K562 (cell line): Measurements from ENCODE around the gene TNFAIP1. TPM values are rescaled to one million over a fixed set of nuclear protein-coding genes. Genes with fewer than 3 reads are reported as not detected.

Source experiments
- ATAC-seq: fragments of 200-7000 bp; cut with Tn5 transposase; 3 replicates; pipeline ENCODE4 v1.9.1; 2020; ENCODE audit warnings: moderate library complexity
- BruUV-seq: library from RNA; stranded (reverse); fragments of 400-500 nt; replicated peaks from 2 replicates; lab custom pipeline; 2021; lab: Mats Ljungman, UMichigan
- CTCF ChIA-PET: fragments of 300-600 bp; formaldehyde crosslinking; extraction: SDS; loops from one replicate; lab custom pipeline; 2021; ENCODE audit warnings: low intra/inter-chr PET ratio; lab: Yijun Ruan, JAX
- POLR2A ChIA-PET: fragments of 300-600, 350-650 bp; sonication (Branson Sonifier 250); formaldehyde crosslinking; extraction: SDS; loops from one replicate; lab custom pipeline; 2021; ENCODE audit warnings: antibody characterized with exemption, inconsistent platforms; lab: Yijun Ruan, JAX
- DNase-seq, 4 experiments: peaks; one replicate each; pipeline versions ENCODE4 v3.0.0 to v3.0.0-alpha.2; 2011 to 2018; ENCODE audit warnings: low spot score in 3 of 4, mixed read lengths in 3 of 4; ENCODE audit errors: extremely low read depth in 1 of 4
- FAIRE-seq: peaks from 2 replicates; lab custom pipeline; 2011; peaks lifted over from hg19 to GRCh38; lab: Jason Lieb, UNC
- H2AFZ ChIP-seq: 2 replicates; pipeline ENCODE4 v1.6.0; 2011; ENCODE audit warnings: low read depth, low read length, control low read depth, inconsistent platforms
- H3K27ac ChIP-seq: fragments of 200-600 bp; 3 replicates; pipeline ENCODE4 v1.8.0; 2011; ENCODE audit warnings: low read depth, mild to moderate bottlenecking, control low read depth, inconsistent platforms, low read length, moderate library complexity, mixed read lengths; ENCODE audit errors: extremely low read depth
- H3K27me3 ChIP-seq, 2 experiments: fragments of 300-600 bp in 1 of 2; 2 replicates in 1 of 2; 3 replicates in 1 of 2; pipeline versions ENCODE4 v1.6.0 to v1.8.0; 2011; ENCODE audit warnings: inconsistent platforms in 2 of 2, low read length in 2 of 2, mild to moderate bottlenecking in 1 of 2, mixed read lengths in 1 of 2, moderate library complexity in 1 of 2; ENCODE audit not compliant: control insufficient read depth in 2 of 2, insufficient read depth in 2 of 2
- H3K36me3 ChIP-seq: fragments of 300-600 bp; 3 replicates; pipeline ENCODE4 v1.8.0; 2011; ENCODE audit warnings: mild to moderate bottlenecking, low read length, inconsistent platforms; ENCODE audit not compliant: control insufficient read depth, insufficient read depth
- H3K4me1 ChIP-seq, 2 experiments: fragments of 200-600 bp in 1 of 2; replicated peaks in 1 of 2; 2 replicates in 1 of 2; 3 replicates in 1 of 2; pipeline versions ENCODE4 v1.5.1 to v1.8.0; 2011; ENCODE audit warnings: inconsistent platforms in 2 of 2, low read length in 2 of 2, mild to moderate bottlenecking in 1 of 2, mixed read lengths in 1 of 2, moderate library complexity in 1 of 2; ENCODE audit not compliant: control insufficient read depth in 2 of 2, insufficient read depth in 2 of 2
- H3K4me2 ChIP-seq: 2 replicates; pipeline ENCODE4 v1.6.1; 2011; ENCODE audit warnings: low read length, control low read depth, inconsistent platforms, mixed read lengths; ENCODE audit not compliant: insufficient read depth
- H3K4me3 ChIP-seq: fragments of 200-600 bp; sonication (generic), shearing (Covaris generic); 2 replicates; pipeline ENCODE4 v1.5.1; 2016; ENCODE audit warnings: control low read depth, inconsistent platforms
- H3K79me2 ChIP-seq: fragments of 200-600 bp; 3 replicates; pipeline ENCODE4 v1.8.0; 2011; ENCODE audit warnings: low read length, inconsistent platforms; ENCODE audit not compliant: control insufficient read depth, insufficient read depth
- H3K9ac ChIP-seq, 2 experiments: 2 replicates each; pipeline versions ENCODE4 v1.6.0 to v1.6.1; 2011; ENCODE audit warnings: low read depth in 2 of 2, low read length in 2 of 2, control low read depth in 1 of 2, inconsistent platforms in 1 of 2, mild to moderate bottlenecking in 1 of 2, mixed read lengths in 1 of 2; ENCODE audit not compliant: insufficient read depth in 1 of 2
- H3K9me1 ChIP-seq: one replicate; pipeline ENCODE4 v1.6.0; 2011; ENCODE audit warnings: inconsistent platforms, mild to moderate bottlenecking, low read length, moderate library complexity; ENCODE audit not compliant: control insufficient read depth, insufficient read depth
- H3K9me3 ChIP-seq: replicated peaks from 2 replicates; pipeline ENCODE4 v1.5.1; 2011; ENCODE audit warnings: low read depth, low read length, inconsistent platforms; ENCODE audit not compliant: control insufficient read depth, insufficient read depth
- H4K20me1 ChIP-seq: replicated peaks from 2 replicates; pipeline ENCODE4 v1.6.1; 2011; ENCODE audit warnings: low read length, inconsistent platforms, mixed read lengths; ENCODE audit not compliant: control insufficient read depth, insufficient read depth
- DDX20 ChIP-seq: fragments of 450-650 bp; IDR thresholded peaks from 2 replicates; pipeline ENCODE4 v1.6.1; 2016; ENCODE audit warnings: missing genetic modification characterization, low read depth, mild to moderate bottlenecking, missing compliant biosample characterization, moderate library complexity
- EZH2 ChIP-seq: IDR thresholded peaks from 2 replicates; pipeline ENCODE4 v1.6.1; 2012; ENCODE audit warnings: low read depth, mild to moderate bottlenecking, inconsistent platforms, low read length, borderline replicate concordance
- RBM22 ChIP-seq: fragments of 200-400 bp; formaldehyde crosslinking; IDR thresholded peaks from 2 replicates; pipeline ENCODE4 v1.6.1; 2018; ENCODE audit warnings: low read length, low read depth; ENCODE audit not compliant: poor library complexity, severe bottlenecking
- SRSF9 ChIP-seq: fragments of 200-400 bp; formaldehyde crosslinking; IDR thresholded peaks from 2 replicates; pipeline ENCODE4 v1.6.1; 2017; ENCODE audit warnings: low read depth, low read length, borderline replicate concordance
- WHSC1 ChIP-seq: IDR thresholded peaks from one replicate; pipeline ENCODE4 v1.6.1; 2012; ENCODE audit warnings: low read length, control low read depth, inconsistent platforms
- ZNF274 ChIP-seq: IDR thresholded peaks from 2 replicates; pipeline ENCODE4 v1.6.1; 2011; ENCODE audit warnings: low read depth, mild to moderate bottlenecking, low read length, moderate library complexity, borderline replicate concordance
- ZNF561 ChIP-seq: fragments of 450-650 bp; formaldehyde crosslinking; conservative IDR thresholded peaks from 2 replicates; pipeline ENCODE4 v1.4.0; 2020; ENCODE audit warnings: mild to moderate bottlenecking, moderate library complexity
- ZNF695 ChIP-seq: fragments of 450-650 bp; formaldehyde crosslinking; IDR thresholded peaks from 2 replicates; pipeline ENCODE4 v1.4.0; 2020; ENCODE audit warnings: mild to moderate bottlenecking, moderate library complexity
- WGBS: fragments of 100-300 bp; shearing (Covaris generic); methylation state at CpG from one replicate; pipeline ENCODE4 v1.1.6; 2016; ENCODE audit warnings: low coverage, mixed read lengths; ENCODE audit not compliant: insufficient coverage; ENCODE audit errors: missing lambda C conversion rate; 5-methylcytosine and 5-hydroxymethylcytosine counted together
- in situ Hi-C: fragments of 300-500 bp; cut with MboI; formaldehyde crosslinking; loops from 4 replicates; pipeline ENCODE4 v1.15.0; 2018; ENCODE audit warnings: inconsistent platforms, mixed read lengths
- intact Hi-C: fragments of 100-400 bp; cut with micrococcal nuclease; formaldehyde crosslinking; loops from 2 replicates; pipeline ENCODE4 v1.14.2; 2022
- polyA plus RNA-seq, 8 experiments: library from polyadenylated mRNA; depleted of rRNA in 4 of 8; stranded (reverse) in 5 of 8; unstranded in 3 of 8; fragments of >200 nt; fragmentation: Nextera tagmentation in 2 of 8; fragmentation: Illumina TruSeq in 1 of 8; extraction: Ambion mirVana in 2 of 8; extraction: Trizol in 1 of 8; gene quantifications; 2 replicates each; pipeline versions ENCODE4 v1.2.1 to v1.2.3, GENCODE V29; 2011 to 2014; ENCODE audit warnings: inconsistent platforms in 1 of 8, missing spikeins in 1 of 8
- total RNA-seq, 7 experiments: library from RNA; depleted of rRNA in 6 of 7; stranded (reverse); fragments of >200 nt in 6 of 7; fragmentation: Illumina TruSeq in 2 of 7; extraction: Trizol in 2 of 7; gene quantifications; 2 replicates each; pipeline versions ENCODE4 v1.2.1 to v1.2.3, GENCODE V29; 2011 to 2021; ENCODE audit warnings: low replicate concordance in 1 of 7
- TF ChIP-seq, protein P1 (sequence below): fragments of 250-450 bp; sonication (Bioruptor Pico); IDR thresholded peaks from 2 replicates; pipeline ENCODE4 v1.5.0; 2021; ENCODE audit warnings: mild to moderate bottlenecking, borderline replicate concordance
- TF ChIP-seq, protein P2 (sequence below): fragments of 450-650 bp; IDR thresholded peaks from 2 replicates; pipeline ENCODE4 v1.6.1; 2018; ENCODE audit warnings: mild to moderate bottlenecking, low read depth; ENCODE audit not compliant: partially characterized antibody
- TF ChIP-seq, protein P3 (sequence below), 2 experiments: fragments of 200-800 bp in 1 of 2; sonication (Bioruptor generic) in 1 of 2; sonication (generic) in 1 of 2; formaldehyde crosslinking in 1 of 2; IDR thresholded peaks in 1 of 2; conservative IDR thresholded peaks in 1 of 2; 2 replicates each; pipeline versions ENCODE4 v1.5.0 to v1.6.1; 2016 to 2020; ENCODE audit warnings: missing compliant biosample characterization in 1 of 2, missing genetic modification characterization in 1 of 2, missing genetic modification reagents in 1 of 2
- TF ChIP-seq, protein P4 (sequence below): fragments of 200-800 bp; sonication (Bioruptor generic); IDR thresholded peaks from 2 replicates; pipeline ENCODE4 v1.6.1; 2017; ENCODE audit warnings: missing genetic modification characterization, missing compliant biosample characterization
- TF ChIP-seq, protein P5 (sequence below), 3 experiments: fragments of 200-800 bp in 1 of 3; sonication (Bioruptor generic) in 1 of 3; sonication (generic) in 1 of 3; formaldehyde crosslinking in 1 of 3; IDR thresholded peaks; 2 replicates each; pipeline versions ENCODE4 v1.6.1 to v1.8.0; 2016 to 2022; ENCODE audit warnings: mild to moderate bottlenecking in 2 of 3, missing compliant biosample characterization in 2 of 3, missing genetic modification characterization in 2 of 3, missing genetic modification reagents in 1 of 3

Gene TNFAIP1
- total and polyA plus RNA-seq, 9 of the 15 experiments (the other 6 are each of a cell fraction or from before 2014, with no cell fraction given): 2.1 to 20.1 (median 8.2) TPM

DNA sequence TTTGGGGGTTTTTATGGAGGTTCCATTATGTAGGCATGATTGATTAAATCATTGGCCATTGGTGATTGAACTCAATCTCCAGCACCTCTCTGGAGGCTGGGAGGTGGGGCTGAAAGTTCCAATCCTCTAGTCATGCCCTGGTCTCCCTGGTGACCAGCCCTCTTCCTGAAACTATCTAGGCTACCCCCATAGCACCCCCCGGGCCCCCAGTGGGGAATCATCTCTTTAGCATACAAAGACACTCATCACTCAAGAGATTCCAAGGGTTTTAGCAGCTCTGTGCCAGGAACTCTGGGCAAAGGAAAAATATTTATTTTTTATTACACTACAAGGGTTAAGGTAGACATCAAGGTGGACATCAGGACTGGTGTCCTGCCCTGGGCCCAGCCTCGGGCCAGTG is 59.9 kb downstream of the TNFAIP1 start:
- no peaks in the 10 kb centered on the region for H3K9me3 ChIP-seq
- POLR2A ChIA-PET: interaction anchor here (0.6 to 1.9 kb wide), 7 partner anchors 9 to 724 kb away, joined by 3 to 8 read pairs (median 4); no protein-coding TSS in a partner anchor
- TF ChIP-seq, protein P1, sequence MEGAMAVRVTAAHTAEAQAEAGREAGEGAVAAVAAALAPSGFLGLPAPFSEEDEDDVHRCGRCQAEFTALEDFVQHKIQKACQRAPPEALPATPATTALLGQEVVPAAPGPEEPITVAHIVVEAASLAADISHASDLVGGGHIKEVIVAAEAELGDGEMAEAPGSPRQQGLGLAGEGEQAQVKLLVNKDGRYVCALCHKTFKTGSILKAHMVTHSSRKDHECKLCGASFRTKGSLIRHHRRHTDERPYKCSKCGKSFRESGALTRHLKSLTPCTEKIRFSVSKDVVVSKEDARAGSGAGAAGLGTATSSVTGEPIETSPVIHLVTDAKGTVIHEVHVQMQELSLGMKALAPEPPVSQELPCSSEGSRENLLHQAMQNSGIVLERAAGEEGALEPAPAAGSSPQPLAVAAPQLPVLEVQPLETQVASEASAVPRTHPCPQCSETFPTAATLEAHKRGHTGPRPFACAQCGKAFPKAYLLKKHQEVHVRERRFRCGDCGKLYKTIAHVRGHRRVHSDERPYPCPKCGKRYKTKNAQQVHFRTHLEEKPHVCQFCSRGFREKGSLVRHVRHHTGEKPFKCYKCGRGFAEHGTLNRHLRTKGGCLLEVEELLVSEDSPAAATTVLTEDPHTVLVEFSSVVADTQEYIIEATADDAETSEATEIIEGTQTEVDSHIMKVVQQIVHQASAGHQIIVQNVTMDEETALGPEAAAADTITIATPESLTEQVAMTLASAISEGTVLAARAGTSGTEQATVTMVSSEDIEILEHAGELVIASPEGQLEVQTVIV (CRISPR knock-in tag): no peak
- no peak for TF ChIP-seq RBM22
- TF ChIP-seq WHSC1: no peak
- TF ChIP-seq, protein P2, sequence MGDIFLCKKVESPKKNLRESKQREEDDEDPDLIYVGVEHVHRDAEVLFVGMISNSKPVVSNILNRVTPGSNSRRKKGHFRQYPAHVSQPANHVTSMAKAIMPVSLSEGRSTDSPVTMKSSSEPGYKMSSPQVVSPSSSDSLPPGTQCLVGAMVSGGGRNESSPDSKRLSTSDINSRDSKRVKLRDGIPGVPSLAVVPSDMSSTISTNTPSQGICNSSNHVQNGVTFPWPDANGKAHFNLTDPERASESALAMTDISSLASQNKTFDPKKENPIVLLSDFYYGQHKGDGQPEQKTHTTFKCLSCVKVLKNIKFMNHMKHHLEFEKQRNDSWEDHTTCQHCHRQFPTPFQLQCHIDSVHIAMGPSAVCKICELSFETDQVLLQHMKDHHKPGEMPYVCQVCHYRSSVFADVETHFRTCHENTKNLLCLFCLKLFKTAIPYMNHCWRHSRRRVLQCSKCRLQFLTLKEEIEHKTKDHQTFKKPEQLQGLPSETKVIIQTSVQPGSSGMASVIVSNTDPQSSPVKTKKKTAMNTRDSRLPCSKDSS: no peak
- no peak for TF ChIP-seq ZNF274
- no peak for TF ChIP-seq EZH2
- no peak for TF ChIP-seq SRSF9
- no peak for TF ChIP-seq ZNF561 (CRISPR knock-in tag)
- TF ChIP-seq ZNF695 (CRISPR knock-in tag): no peak
- TF ChIP-seq, protein P3, sequence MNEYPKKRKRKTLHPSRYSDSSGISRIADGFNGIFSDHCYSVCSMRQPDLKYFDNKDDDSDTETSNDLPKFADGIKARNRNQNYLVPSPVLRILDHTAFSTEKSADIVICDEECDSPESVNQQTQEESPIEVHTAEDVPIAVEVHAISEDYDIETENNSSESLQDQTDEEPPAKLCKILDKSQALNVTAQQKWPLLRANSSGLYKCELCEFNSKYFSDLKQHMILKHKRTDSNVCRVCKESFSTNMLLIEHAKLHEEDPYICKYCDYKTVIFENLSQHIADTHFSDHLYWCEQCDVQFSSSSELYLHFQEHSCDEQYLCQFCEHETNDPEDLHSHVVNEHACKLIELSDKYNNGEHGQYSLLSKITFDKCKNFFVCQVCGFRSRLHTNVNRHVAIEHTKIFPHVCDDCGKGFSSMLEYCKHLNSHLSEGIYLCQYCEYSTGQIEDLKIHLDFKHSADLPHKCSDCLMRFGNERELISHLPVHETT (CRISPR knock-in tag; conservative IDR thresholded peaks at IDR 0.05 in 1 of 2, IDR thresholded peaks at IDR 0.05 in 1 of 2): no peak
- TF ChIP-seq, protein P4, sequence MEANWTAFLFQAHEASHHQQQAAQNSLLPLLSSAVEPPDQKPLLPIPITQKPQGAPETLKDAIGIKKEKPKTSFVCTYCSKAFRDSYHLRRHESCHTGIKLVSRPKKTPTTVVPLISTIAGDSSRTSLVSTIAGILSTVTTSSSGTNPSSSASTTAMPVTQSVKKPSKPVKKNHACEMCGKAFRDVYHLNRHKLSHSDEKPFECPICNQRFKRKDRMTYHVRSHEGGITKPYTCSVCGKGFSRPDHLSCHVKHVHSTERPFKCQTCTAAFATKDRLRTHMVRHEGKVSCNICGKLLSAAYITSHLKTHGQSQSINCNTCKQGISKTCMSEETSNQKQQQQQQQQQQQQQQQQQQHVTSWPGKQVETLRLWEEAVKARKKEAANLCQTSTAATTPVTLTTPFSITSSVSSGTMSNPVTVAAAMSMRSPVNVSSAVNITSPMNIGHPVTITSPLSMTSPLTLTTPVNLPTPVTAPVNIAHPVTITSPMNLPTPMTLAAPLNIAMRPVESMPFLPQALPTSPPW (CRISPR knock-in tag): no peak
- TF ChIP-seq, protein P5, sequence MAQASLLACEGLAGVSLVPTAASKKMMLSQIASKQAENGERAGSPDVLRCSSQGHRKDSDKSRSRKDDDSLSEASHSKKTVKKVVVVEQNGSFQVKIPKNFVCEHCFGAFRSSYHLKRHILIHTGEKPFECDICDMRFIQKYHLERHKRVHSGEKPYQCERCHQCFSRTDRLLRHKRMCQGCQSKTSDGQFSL (CRISPR knock-in tag; IDR thresholded peaks at IDR 0.05): no peak
- TF ChIP-seq, protein P5 (tag; IDR thresholded peaks at IDR 0.05): no peak
- no peak for TF ChIP-seq DDX20 (tag)

More for the DNA sequence above, 59.9 kb downstream of the TNFAIP1 start:
- H3K27ac ChIP-seq: no peak overlapping the region
- no peak overlapping the region for H3K9ac ChIP-seq
- no peaks in the 10 kb centered on the region for H3K36me3 ChIP-seq
- in situ Hi-C loops (no loop called here), intact Hi-C loops (no loop called here)
- 0% methylated on average over 2 of the region's 2 CpGs for WGBS
- CTCF ChIA-PET: no interaction called here
- no peak overlapping the region for H2AFZ ChIP-seq
- H3K4me1 ChIP-seq: peaks cover 6 to 8% of the 10 kb centered on the region in 2 experiments; a peak in 4 of 5 replicates
- no TSS peak for BruUV-seq
- no peak for FAIRE-seq
- no peaks in the 10 kb centered on the region for H3K9me1 ChIP-seq
- no peak overlapping the region for H3K4me2 ChIP-seq
- H4K20me1 ChIP-seq: 0 out of 2 replicates have a peak, but pooled peaks cover 8% of the 10 kb centered on the region
- H3K4me3 ChIP-seq: no peak overlapping the region
- no peaks in the 10 kb centered on the region for H3K79me2 ChIP-seq
- no peak for DNase-seq
- H3K27me3 ChIP-seq: no peaks in the 10 kb centered on the region
- no peak for ATAC-seq
